K562 (cell line): ENCODE results near the gene GLB1L. TPM values are rescaled to one million over a fixed set of nuclear protein-coding genes. Genes with fewer than 3 reads are reported as not detected.

Experiments used
- ATF3 ChIP-seq, 2 experiments: fragments of 450-650 bp in 1 of 2; sonication (generic) in 1 of 2; formaldehyde crosslinking in 1 of 2; IDR thresholded peaks in 1 of 2; conservative IDR thresholded peaks in 1 of 2; 2 replicates each; pipeline versions ENCODE4 v1.6.1 to v1.8.1; 2016 to 2023; ENCODE audit warnings: mild to moderate bottlenecking in 2 of 2, moderate library complexity in 2 of 2, inconsistent platforms in 1 of 2, missing genetic modification reagents in 1 of 2
- ELF1 ChIP-seq: fragments of 200-800 bp; sonication (Bioruptor generic); IDR thresholded peaks from 2 replicates; pipeline ENCODE4 v1.6.1; 2016; ENCODE audit warnings: missing genetic modification characterization, missing compliant biosample characterization
- FOXP1 ChIP-seq: sonication (generic); formaldehyde crosslinking; IDR thresholded peaks from 2 replicates; pipeline ENCODE4 v1.8.0; 2022; ENCODE audit warnings: mild to moderate bottlenecking, missing genetic modification reagents
- NR0B1 ChIP-seq: fragments of 450-650 bp; IDR thresholded peaks from one replicate; pipeline ENCODE4 v1.6.1; 2018; ENCODE audit warnings: mild to moderate bottlenecking, moderate library complexity; ENCODE audit not compliant: partially characterized antibody
- SMAD3 ChIP-seq: fragments of 450-650 bp; formaldehyde crosslinking; conservative IDR thresholded peaks from 2 replicates; pipeline ENCODE4 v1.4.0; 2020; ENCODE audit warnings: mild to moderate bottlenecking
- TBP ChIP-seq: optimal IDR thresholded peaks from 2 replicates; pipeline ENCODE3; 2011; ENCODE audit warnings: low read depth, low read length, improper control_type of control experiment
- ZEB2 ChIP-seq: fragments of 450-650 bp; IDR thresholded peaks from 2 replicates; pipeline ENCODE4 v1.6.1; 2016
- ZNF384 ChIP-seq: IDR thresholded peaks from 2 replicates; pipeline ENCODE4 v1.6.1; 2012; ENCODE audit warnings: low read depth, low read length, improper control_type of control experiment
- ZNF398 ChIP-seq: fragments of 250-450 bp; sonication (Bioruptor Pico); IDR thresholded peaks from 2 replicates; pipeline ENCODE4 v1.8.0; 2021; ENCODE audit warnings: moderate library complexity, mild to moderate bottlenecking, inconsistent platforms
- ZNF511 ChIP-seq: sonication (generic); formaldehyde crosslinking; IDR thresholded peaks from 2 replicates; pipeline ENCODE4 v1.8.0; 2022; ENCODE audit warnings: mild to moderate bottlenecking, missing genetic modification reagents
- polyA plus RNA-seq, 8 experiments: library from polyadenylated mRNA; depleted of rRNA in 4 of 8; stranded (reverse) in 5 of 8; unstranded in 3 of 8; fragments of >200 nt; fragmentation: Nextera tagmentation in 2 of 8; fragmentation: Illumina TruSeq in 1 of 8; extraction: Ambion mirVana in 2 of 8; extraction: Trizol in 1 of 8; gene quantifications; 2 replicates each; pipeline versions ENCODE4 v1.2.1 to v1.2.3, GENCODE V29; 2011 to 2014; ENCODE audit warnings: inconsistent platforms in 1 of 8, missing spikeins in 1 of 8
- total RNA-seq, 7 experiments: library from RNA; depleted of rRNA in 6 of 7; stranded (reverse); fragments of >200 nt in 6 of 7; fragmentation: Illumina TruSeq in 2 of 7; extraction: Trizol in 2 of 7; gene quantifications; 2 replicates each; pipeline versions ENCODE4 v1.2.1 to v1.2.3, GENCODE V29; 2011 to 2021; ENCODE audit warnings: low replicate concordance in 1 of 7
- TF ChIP-seq, protein P1 (sequence below): sonication (generic); formaldehyde crosslinking; IDR thresholded peaks from 2 replicates; pipeline ENCODE4 v1.4.0; 2020; ENCODE audit warnings: mild to moderate bottlenecking, missing genetic modification reagents
- TF ChIP-seq, protein P2 (sequence below), 2 experiments: fragments of 450-650 bp; IDR thresholded peaks; 2 replicates each; pipeline ENCODE4 v1.6.1; 2016
- TF ChIP-seq, protein P3 (sequence below): IDR thresholded peaks from 2 replicates; pipeline ENCODE4 v1.6.1; 2014; ENCODE audit warnings: antibody characterized with exemption
- TF ChIP-seq, protein P4 (sequence below): fragments of 250-450 bp; sonication (Bioruptor Pico); IDR thresholded peaks from 2 replicates; pipeline ENCODE4 v1.4.0; 2020; ENCODE audit warnings: borderline replicate concordance

The GLB1L gene
- total and polyA plus RNA-seq, 9 of the 15 experiments (the other 6 are each of a cell fraction or from before 2014, with no cell fraction given) = 0.42 to 2.9 (median 2.5) TPM

DNA sequence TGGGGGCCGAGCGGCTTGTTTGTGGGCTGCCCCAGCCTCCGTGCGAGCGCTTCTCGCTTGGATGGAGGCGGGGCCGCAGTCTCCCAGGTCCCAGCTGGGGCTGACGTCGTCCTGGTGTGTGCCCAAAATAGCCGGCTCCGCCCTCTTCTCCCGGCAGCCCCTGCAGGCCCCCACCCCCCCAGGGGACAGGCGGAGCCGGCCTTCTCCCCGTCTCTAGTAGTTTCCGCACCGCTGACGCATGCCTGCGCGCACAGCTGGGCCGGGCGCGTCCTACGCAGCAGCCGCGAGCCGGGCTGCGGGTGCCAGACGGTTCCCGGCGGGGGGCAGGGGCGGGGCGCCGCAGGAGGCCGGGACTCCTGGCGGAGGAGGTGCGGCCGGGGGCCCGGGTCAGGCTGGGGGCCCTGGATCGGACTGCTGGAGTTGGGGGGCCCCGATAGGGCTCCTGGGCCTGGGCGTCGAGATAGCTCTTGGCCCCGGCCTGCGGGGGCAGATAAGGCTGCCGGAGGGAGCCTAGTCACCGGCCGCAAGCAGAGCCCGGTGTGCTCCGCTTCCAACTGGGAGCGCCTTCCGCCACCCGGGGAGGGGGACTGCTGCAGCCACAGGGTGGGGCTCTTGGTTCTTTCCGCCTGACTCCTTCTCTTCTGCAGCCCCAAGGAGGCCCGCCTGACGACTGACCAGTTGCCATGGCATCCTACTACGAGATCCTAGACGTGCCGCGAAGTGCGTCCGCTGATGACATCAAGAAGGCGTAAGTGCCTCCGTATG lies 34.1 kb upstream of the GLB1L start, which contains the start of gene DNAJB2 (continued):
- TF ChIP-seq ZNF511 (CRISPR knock-in tag) = 0 out of 2 replicates have a peak, but pooled peaks have one; percentile 23
- peak; percentile 83; the same call in 1 of the 2 replicates for TF ChIP-seq FOXP1 (CRISPR knock-in tag)
- no peak for TF ChIP-seq NR0B1
- TF ChIP-seq ZNF384 = no peak
- no peak for TF ChIP-seq ZEB2
- TF ChIP-seq, protein P1, sequence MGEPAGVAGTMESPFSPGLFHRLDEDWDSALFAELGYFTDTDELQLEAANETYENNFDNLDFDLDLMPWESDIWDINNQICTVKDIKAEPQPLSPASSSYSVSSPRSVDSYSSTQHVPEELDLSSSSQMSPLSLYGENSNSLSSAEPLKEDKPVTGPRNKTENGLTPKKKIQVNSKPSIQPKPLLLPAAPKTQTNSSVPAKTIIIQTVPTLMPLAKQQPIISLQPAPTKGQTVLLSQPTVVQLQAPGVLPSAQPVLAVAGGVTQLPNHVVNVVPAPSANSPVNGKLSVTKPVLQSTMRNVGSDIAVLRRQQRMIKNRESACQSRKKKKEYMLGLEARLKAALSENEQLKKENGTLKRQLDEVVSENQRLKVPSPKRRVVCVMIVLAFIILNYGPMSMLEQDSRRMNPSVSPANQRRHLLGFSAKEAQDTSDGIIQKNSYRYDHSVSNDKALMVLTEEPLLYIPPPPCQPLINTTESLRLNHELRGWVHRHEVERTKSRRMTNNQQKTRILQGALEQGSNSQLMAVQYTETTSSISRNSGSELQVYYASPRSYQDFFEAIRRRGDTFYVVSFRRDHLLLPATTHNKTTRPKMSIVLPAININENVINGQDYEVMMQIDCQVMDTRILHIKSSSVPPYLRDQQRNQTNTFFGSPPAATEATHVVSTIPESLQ = 0 out of 2 replicates have a peak, but pooled peaks have one; percentile 59
- TF ChIP-seq ZNF398 (CRISPR knock-in tag) = no peak
- TF ChIP-seq SMAD3 (CRISPR knock-in tag) = peak; percentile 88
- TF ChIP-seq, protein P2, sequence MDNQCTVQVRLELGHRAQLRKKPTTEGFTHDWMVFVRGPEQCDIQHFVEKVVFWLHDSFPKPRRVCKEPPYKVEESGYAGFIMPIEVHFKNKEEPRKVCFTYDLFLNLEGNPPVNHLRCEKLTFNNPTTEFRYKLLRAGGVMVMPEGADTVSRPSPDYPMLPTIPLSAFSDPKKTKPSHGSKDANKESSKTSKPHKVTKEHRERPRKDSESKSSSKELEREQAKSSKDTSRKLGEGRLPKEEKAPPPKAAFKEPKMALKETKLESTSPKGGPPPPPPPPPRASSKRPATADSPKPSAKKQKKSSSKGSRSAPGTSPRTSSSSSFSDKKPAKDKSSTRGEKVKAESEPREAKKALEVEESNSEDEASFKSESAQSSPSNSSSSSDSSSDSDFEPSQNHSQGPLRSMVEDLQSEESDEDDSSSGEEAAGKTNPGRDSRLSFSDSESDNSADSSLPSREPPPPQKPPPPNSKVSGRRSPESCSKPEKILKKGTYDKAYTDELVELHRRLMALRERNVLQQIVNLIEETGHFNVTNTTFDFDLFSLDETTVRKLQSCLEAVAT (IDR thresholded peaks at IDR 0.05) = no peak
- peak; percentile 87 for TF ChIP-seq ATF3 (IDR thresholded peaks at IDR 0.05)
- TF ChIP-seq ATF3 (CRISPR knock-in tag; conservative IDR thresholded peaks at IDR 0.05) = peak; percentile 91; the same call in 1 of the 2 replicates
- TF ChIP-seq TBP = no peak
- TF ChIP-seq, protein P3, sequence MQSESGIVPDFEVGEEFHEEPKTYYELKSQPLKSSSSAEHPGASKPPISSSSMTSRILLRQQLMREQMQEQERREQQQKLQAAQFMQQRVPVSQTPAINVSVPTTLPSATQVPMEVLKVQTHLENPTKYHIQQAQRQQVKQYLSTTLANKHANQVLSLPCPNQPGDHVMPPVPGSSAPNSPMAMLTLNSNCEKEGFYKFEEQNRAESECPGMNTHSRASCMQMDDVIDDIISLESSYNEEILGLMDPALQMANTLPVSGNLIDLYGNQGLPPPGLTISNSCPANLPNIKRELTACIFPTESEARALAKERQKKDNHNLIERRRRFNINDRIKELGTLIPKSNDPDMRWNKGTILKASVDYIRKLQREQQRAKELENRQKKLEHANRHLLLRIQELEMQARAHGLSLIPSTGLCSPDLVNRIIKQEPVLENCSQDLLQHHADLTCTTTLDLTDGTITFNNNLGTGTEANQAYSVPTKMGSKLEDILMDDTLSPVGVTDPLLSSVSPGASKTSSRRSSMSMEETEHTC = no peak
- peak; percentile 82 for TF ChIP-seq ELF1 (tag)
- TF ChIP-seq, protein P4, sequence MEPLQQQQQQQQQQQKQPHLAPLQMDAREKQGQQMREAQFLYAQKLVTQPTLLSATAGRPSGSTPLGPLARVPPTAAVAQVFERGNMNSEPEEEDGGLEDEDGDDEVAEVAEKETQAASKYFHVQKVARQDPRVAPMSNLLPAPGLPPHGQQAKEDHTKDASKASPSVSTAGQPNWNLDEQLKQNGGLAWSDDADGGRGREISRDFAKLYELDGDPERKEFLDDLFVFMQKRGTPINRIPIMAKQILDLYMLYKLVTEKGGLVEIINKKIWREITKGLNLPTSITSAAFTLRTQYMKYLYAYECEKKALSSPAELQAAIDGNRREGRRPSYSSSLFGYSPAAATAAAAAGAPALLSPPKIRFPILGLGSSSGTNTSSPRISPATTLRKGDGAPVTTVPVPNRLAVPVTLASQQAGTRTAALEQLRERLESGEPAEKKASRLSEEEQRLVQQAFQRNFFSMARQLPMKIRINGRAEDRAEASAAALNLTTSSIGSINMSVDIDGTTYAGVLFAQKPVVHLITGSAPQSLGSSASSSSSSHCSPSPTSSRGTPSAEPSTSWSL (CRISPR knock-in tag) = no peak
